GM12892 (cell line): ENCODE data around the gene MEG3.

Experiments used
- POLR2A ChIP-seq: IDR thresholded peaks from 2 replicates; pipeline ENCODE4 v1.6.1; 2011; ENCODE audit warnings: low read depth, low read length, control low read depth
- POLR2AphosphoS5 ChIP-seq: IDR thresholded peaks from 2 replicates; pipeline ENCODE4 v1.6.1; 2011; ENCODE audit warnings: low read depth, low read length, control low read depth

- TF ChIP-seq POLR2A (no peak), POLR2AphosphoS5 (no peak)
Measured at GRCh38 chr14:100907240-100907639, 81.3 kb downstream of the MEG3 start.
